Activated T-helper 1 cell treated with anti-CD3 and anti-CD28 coated beads, Interleukin-12 subunit alpha, Interleukin-12 subunit beta, Interleukin-2, Interleukin-4 antibody, amounts not matched to agents 30 ng/mL and 10 ng/mL and 1 ng/mL, durations not matched to agents 14 hours and 24 hours and 36 hours (primary cell): Measurements from ENCODE around the gene NEBL. TPM values are rescaled to one million over a fixed set of nuclear protein-coding genes. Genes with fewer than 3 reads are reported as not detected.

ENCODE experiments used
- DNase-seq: peaks from one replicate; pipeline ENCODE4 v3.0.0; 2021; ENCODE audit warnings: low spot score
- H3K27ac Mint-ChIP-seq: one replicate; pipeline ENCODE4 v1.8.0; 2021; ENCODE audit warnings: mild to moderate bottlenecking, mixed read lengths
- H3K27me3 Mint-ChIP-seq: one replicate; pipeline ENCODE4 v1.8.0; 2022; ENCODE audit warnings: mild to moderate bottlenecking, moderate library complexity, mixed read lengths; ENCODE audit not compliant: insufficient read depth
- H3K36me3 Mint-ChIP-seq: one replicate; pipeline ENCODE4 v1.8.0; 2021; ENCODE audit warnings: low read depth, mixed read lengths
- H3K4me1 Mint-ChIP-seq: one replicate; pipeline ENCODE4 v1.8.0; 2021; ENCODE audit warnings: low read depth, mixed read lengths
- H3K4me3 Mint-ChIP-seq: one replicate; pipeline ENCODE4 v1.8.0; 2021; ENCODE audit warnings: mild to moderate bottlenecking, moderate library complexity, mixed read lengths
- H3K9me3 Mint-ChIP-seq: one replicate; pipeline ENCODE4 v1.8.0; 2021; ENCODE audit warnings: mixed read lengths
- intact Hi-C: fragments of 100-400 bp; cut with micrococcal nuclease; formaldehyde crosslinking; loops from one replicate; pipeline ENCODE4 v1.15.1; 2024
- total RNA-seq: library from RNA; stranded (reverse); gene quantifications from 2 replicates; pipeline ENCODE4 v1.2.3, GENCODE V29; 2022

Gene NEBL
- total RNA-seq, 1 donor from 2014 or later = 0.18 TPM

- Mint-ChIP-seq H3K4me1 (no peaks in the 10 kb centered on the region), H3K36me3 (no peaks in the 10 kb centered on the region), H3K27me3 (no peaks in the 10 kb centered on the region), H3K9me3 (peaks cover 8% of the 10 kb centered on the region), H3K4me3 (no peak overlapping the region), H3K27ac (no peak overlapping the region)
- intact Hi-C loops = no loop called here
- no peak for DNase-seq
Measured at GRCh38 chr10:20839910-20840309, 57.2 kb downstream of the NEBL start.

DNA sequence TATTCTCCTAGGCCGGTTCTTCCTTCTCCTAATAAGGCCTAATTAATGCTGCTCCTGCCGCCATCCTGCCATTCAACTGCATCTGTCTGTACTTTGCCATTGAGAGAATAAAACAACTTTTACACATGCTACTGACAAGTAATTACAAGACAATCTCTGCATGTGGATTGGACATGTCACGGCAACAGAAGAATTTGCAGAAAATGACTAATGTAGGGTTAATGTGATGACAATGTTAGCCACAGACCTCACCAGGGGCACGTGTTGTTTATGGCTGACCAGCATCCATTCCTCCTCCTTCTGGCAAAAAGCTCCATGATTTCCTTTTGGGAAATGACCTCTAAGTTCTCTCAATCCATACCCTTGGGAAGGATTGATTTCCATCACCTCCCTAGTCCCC lies 58.0 kb downstream of the NEBL start:
- H3K27me3 Mint-ChIP-seq = no peaks in the 10 kb centered on the region
- intact Hi-C loops = no loop called here
- no peak overlapping the region for H3K4me3 Mint-ChIP-seq
- no peaks in the 10 kb centered on the region for H3K36me3 Mint-ChIP-seq
- H3K9me3 Mint-ChIP-seq = peaks cover 8% of the 10 kb centered on the region
- H3K4me1 Mint-ChIP-seq = no peaks in the 10 kb centered on the region
- no peak for DNase-seq
- no peak overlapping the region for H3K27ac Mint-ChIP-seq

DNA sequence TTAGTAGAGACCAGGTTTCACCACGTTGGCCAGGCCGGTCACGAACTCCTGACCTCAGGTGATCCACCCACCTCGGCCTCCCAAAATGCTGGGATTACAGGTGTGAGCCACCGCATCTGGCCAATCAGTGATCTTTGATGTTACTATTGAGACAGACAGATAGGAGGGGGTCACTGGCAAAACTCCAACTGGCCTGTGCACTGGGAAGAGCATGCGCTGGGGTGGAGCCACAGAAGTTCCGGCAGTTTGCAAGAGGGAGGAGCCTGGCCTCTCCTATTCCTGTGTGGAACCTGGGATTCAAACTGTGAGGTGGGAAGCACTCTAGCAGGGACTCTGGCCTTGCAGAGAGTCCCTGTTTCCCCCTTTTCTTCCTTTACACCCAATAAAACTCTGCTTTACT lies 60.7 kb downstream of the NEBL start:
- peaks cover 8% of the 10 kb centered on the region for H3K9me3 Mint-ChIP-seq
- H3K36me3 Mint-ChIP-seq = no peaks in the 10 kb centered on the region
- no peak overlapping the region for H3K4me3 Mint-ChIP-seq
- intact Hi-C loops = no loop called here
- H3K27ac Mint-ChIP-seq = no peak overlapping the region
- no peaks in the 10 kb centered on the region for H3K4me1 Mint-ChIP-seq
- no peaks in the 10 kb centered on the region for H3K27me3 Mint-ChIP-seq
- no peak for DNase-seq

- no peak overlapping the region for H3K4me3 Mint-ChIP-seq
- no peaks in the 10 kb centered on the region for H3K4me1 Mint-ChIP-seq
- peaks cover 8% of the 10 kb centered on the region for H3K9me3 Mint-ChIP-seq
- no peaks in the 10 kb centered on the region for H3K27me3 Mint-ChIP-seq
- no peak overlapping the region for H3K27ac Mint-ChIP-seq
- intact Hi-C loops = no loop called here
- no peaks in the 10 kb centered on the region for H3K36me3 Mint-ChIP-seq
- no peak for DNase-seq
Measured at GRCh38 chr10:20835335-20835734, 61.8 kb downstream of the NEBL start.

DNA sequence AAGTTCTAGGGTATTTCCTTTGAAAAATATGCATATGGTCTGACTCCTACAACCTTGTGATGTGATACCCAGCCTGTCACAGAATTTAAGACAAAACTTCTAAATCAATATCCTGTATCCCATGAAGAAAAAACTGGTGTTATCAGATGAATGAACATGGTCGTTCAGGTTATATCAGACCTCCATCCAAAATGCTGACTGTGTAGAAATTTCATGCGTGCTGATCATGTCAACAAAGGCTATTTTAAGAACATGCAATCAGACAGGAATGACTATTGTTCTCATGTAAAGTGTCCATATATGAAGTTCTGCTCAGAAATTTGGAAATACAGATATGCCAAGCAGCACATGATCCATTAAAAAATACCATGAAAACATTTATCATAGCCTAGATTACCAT lies 62.3 kb downstream of the NEBL start:
- no peak overlapping the region for H3K4me3 Mint-ChIP-seq

GRCh38 chr10:20822825-20823224 lies 74.3 kb downstream of the NEBL start:
- Mint-ChIP-seq H3K4me3 (no peak overlapping the region), H3K27ac (no peak overlapping the region), H3K9me3 (no peaks in the 10 kb centered on the region), H3K27me3 (no peaks in the 10 kb centered on the region), H3K4me1 (no peaks in the 10 kb centered on the region), H3K36me3 (no peaks in the 10 kb centered on the region)
- no peak for DNase-seq
- intact Hi-C loops = no loop called here

More for the DNA sequence above, 62.3 kb downstream of the NEBL start:
- no peaks in the 10 kb centered on the region for H3K36me3 Mint-ChIP-seq
- H3K27ac Mint-ChIP-seq = no peak overlapping the region
- H3K4me1 Mint-ChIP-seq = no peaks in the 10 kb centered on the region
- no peaks in the 10 kb centered on the region for H3K27me3 Mint-ChIP-seq
- intact Hi-C loops = no loop called here
- no peak for DNase-seq
- H3K9me3 Mint-ChIP-seq = peaks cover 8% of the 10 kb centered on the region

DNA sequence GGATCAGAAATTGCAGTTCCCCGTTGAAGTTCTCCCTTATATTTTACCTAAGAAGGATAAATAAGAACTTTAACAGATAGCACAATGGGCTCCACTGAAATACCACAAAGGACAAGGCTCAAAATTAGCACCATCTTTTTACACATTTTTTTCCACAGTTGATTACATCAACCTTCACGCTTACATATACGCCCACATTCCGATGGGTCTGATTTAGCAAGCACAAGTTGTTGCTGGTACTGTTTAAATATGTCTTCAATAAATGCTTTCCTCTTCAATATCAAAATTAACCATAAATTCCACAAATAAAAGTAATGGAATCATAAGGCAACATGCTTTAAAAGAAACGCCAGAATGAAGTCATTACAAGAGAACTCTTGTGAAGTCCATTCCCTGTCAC lies 79.5 kb downstream of the NEBL start:
- H3K27ac Mint-ChIP-seq = no peak overlapping the region
- no peaks in the 10 kb centered on the region for H3K9me3 Mint-ChIP-seq
- no peaks in the 10 kb centered on the region for H3K27me3 Mint-ChIP-seq
- no peak overlapping the region for H3K4me3 Mint-ChIP-seq
- H3K4me1 Mint-ChIP-seq = no peaks in the 10 kb centered on the region
- intact Hi-C loops = no loop called here
- H3K36me3 Mint-ChIP-seq = no peaks in the 10 kb centered on the region
- DNase-seq = no peak

DNA sequence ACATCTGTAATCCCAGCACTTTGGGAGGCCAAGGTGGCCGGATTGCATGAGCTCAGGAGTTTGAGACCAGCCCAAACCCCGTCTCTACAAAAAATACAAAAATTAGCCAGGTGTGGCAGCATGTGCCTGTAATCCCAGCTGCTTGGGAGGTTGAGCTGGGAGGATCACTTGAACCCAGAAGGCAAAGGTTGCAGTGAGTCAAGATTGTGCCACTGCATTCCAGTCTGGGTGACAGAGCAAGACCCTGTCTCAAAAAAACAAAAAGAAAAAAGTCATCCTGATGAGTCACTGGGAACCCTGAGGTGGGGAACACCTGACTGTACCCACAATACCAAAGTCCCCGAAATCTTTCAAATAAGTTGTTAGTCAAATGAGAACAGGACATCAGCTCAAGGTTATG lies 80.0 kb downstream of the NEBL start:
- Mint-ChIP-seq H3K4me3 (no peak overlapping the region), H3K9me3 (no peaks in the 10 kb centered on the region), H3K36me3 (no peaks in the 10 kb centered on the region), H3K27me3 (no peaks in the 10 kb centered on the region), H3K27ac (no peak overlapping the region), H3K4me1 (no peaks in the 10 kb centered on the region)
- DNase-seq = no peak
- intact Hi-C loops = no loop called here

GRCh38 chr10:20814116-20814515 lies 83.0 kb downstream of the NEBL start:
- intact Hi-C loops = no loop called here
- DNase-seq = no peak
- H3K27ac Mint-ChIP-seq = no peak overlapping the region
- H3K36me3 Mint-ChIP-seq = no peaks in the 10 kb centered on the region
- no peak overlapping the region for H3K4me3 Mint-ChIP-seq
- no peaks in the 10 kb centered on the region for H3K4me1 Mint-ChIP-seq
- no peaks in the 10 kb centered on the region for H3K27me3 Mint-ChIP-seq
- no peaks in the 10 kb centered on the region for H3K9me3 Mint-ChIP-seq

GRCh38 chr10:20811131-20811530 lies 86.0 kb downstream of the NEBL start:
- no peak for DNase-seq
- no peaks in the 10 kb centered on the region for H3K9me3 Mint-ChIP-seq
- intact Hi-C loops = no loop called here
- no peaks in the 10 kb centered on the region for H3K4me1 Mint-ChIP-seq
- H3K27me3 Mint-ChIP-seq = no peaks in the 10 kb centered on the region
- no peak overlapping the region for H3K27ac Mint-ChIP-seq
- H3K36me3 Mint-ChIP-seq = no peaks in the 10 kb centered on the region
- H3K4me3 Mint-ChIP-seq = no peak overlapping the region

DNA sequence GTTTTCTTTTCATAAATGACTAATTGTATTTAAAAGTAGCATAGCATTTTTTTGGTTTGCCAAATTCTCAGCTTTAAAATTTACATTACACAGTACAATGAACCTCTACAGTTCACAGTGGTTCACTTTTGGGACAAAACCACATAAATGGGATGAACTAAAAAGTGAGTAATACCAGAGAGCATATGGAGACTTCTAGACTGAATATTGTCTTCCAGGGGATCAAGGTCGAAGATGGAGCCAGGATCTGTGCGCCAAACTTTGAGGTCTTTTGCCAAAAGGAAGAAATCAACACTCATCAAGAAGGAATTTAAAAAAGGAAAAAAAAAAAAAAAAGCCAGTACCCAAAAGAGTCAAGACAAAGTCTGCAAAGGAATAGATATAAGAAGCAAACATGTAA lies 87.5 kb downstream of the NEBL start:
- no peak for DNase-seq
- no peaks in the 10 kb centered on the region for H3K4me1 Mint-ChIP-seq
- no peaks in the 10 kb centered on the region for H3K36me3 Mint-ChIP-seq
- no peaks in the 10 kb centered on the region for H3K9me3 Mint-ChIP-seq
- H3K27ac Mint-ChIP-seq = no peak overlapping the region
- H3K27me3 Mint-ChIP-seq = no peaks in the 10 kb centered on the region
- no peak overlapping the region for H3K4me3 Mint-ChIP-seq
- intact Hi-C loops = no loop called here

DNA sequence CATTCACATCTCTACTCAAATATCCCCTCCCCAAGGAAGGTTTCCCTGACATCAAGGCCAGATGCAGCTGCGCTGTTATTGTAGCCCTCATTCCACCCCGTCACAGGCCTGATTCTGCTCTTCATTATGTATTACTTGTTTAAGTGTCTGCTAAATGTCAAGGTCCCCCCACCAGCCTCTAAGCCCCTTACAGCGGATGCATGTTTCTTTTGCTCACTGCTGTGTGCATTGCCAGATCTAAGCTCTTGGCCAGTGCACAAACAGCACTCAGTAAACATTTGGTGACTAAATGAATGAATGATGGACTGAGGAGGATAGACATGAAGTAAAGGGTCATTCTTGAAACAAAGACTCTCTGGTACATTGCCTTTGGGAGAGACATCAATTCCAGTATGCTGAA lies 90.6 kb downstream of the NEBL start:
- Mint-ChIP-seq H3K4me3 (no peak overlapping the region), H3K27me3 (no peaks in the 10 kb centered on the region), H3K27ac (no peak overlapping the region), H3K4me1 (no peaks in the 10 kb centered on the region), H3K36me3 (no peaks in the 10 kb centered on the region), H3K9me3 (no peaks in the 10 kb centered on the region)
- intact Hi-C loops = no loop called here
- DNase-seq = no peak

DNA sequence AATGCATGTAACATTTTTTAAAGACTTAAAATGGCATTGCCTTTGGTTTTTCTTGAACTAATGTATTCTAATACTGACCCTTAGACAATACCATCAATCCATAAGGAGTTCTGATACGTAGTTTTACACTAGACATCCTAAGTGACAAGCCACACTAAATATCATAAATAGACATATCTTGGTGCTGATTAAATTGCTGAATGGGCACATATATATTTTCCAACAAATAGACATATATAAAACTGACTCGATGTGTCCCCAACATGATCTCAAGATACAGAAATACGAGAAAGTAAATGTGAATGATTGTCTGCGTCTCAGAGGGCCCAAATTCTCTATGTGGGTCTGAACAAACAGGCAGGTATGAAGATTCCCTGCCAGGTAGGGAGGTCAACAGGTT lies 99.8 kb downstream of the NEBL start:
- H3K4me3 Mint-ChIP-seq = no peak overlapping the region
- no peaks in the 10 kb centered on the region for H3K27me3 Mint-ChIP-seq
- no peak overlapping the region for H3K27ac Mint-ChIP-seq
- H3K9me3 Mint-ChIP-seq = peaks cover 8% of the 10 kb centered on the region
- no peak for DNase-seq
- no peaks in the 10 kb centered on the region for H3K4me1 Mint-ChIP-seq
- H3K36me3 Mint-ChIP-seq = no peaks in the 10 kb centered on the region
- intact Hi-C loops = no loop called here

DNA sequence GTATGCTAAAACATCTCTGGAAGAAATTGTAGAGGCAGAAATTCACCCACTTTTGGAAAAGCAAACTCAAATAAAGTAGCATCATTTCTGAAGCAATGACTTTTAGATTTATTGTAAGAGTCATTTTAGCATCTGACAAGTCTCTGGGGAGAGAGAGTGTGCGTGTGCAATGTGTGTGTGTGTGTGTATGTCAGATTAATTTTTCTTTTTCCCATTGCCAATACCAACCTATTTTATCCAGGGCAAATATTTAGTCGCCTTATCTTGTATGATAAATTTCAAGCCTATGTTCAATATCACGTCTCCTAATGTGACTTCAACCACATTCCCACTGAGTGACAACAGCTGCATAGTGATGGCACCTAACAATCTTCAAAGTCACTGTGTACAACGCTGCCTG lies 101.7 kb downstream of the NEBL start:
- Mint-ChIP-seq H3K27me3 (no peaks in the 10 kb centered on the region), H3K27ac (no peak overlapping the region), H3K4me1 (no peaks in the 10 kb centered on the region), H3K4me3 (no peak overlapping the region), H3K9me3 (peaks cover 8% of the 10 kb centered on the region), H3K36me3 (no peaks in the 10 kb centered on the region)
- intact Hi-C loops = no loop called here
- DNase-seq = no peak
